K562 (cell line): ENCODE results near the gene BARX2. TPM values are rescaled to one million over a fixed set of nuclear protein-coding genes. Genes with fewer than 3 reads are reported as not detected.

ENCODE experiments used
- ATAC-seq: fragments of 200-7000 bp; cut with Tn5 transposase; 3 replicates; pipeline ENCODE4 v1.9.1; 2020; ENCODE audit warnings: moderate library complexity
- BruUV-seq: library from RNA; stranded (reverse); fragments of 400-500 nt; replicated peaks from 2 replicates; lab custom pipeline; 2021; lab: Mats Ljungman, UMichigan
- CTCF ChIA-PET: fragments of 300-600 bp; formaldehyde crosslinking; extraction: SDS; loops from one replicate; lab custom pipeline; 2021; ENCODE audit warnings: low intra/inter-chr PET ratio; lab: Yijun Ruan, JAX
- POLR2A ChIA-PET: fragments of 300-600, 350-650 bp; sonication (Branson Sonifier 250); formaldehyde crosslinking; extraction: SDS; loops from one replicate; lab custom pipeline; 2021; ENCODE audit warnings: antibody characterized with exemption, inconsistent platforms; lab: Yijun Ruan, JAX
- DNase-seq, 4 experiments: peaks; one replicate each; pipeline versions ENCODE4 v3.0.0 to v3.0.0-alpha.2; 2011 to 2018; ENCODE audit warnings: low spot score in 3 of 4, mixed read lengths in 3 of 4; ENCODE audit errors: extremely low read depth in 1 of 4
- FAIRE-seq: peaks from 2 replicates; lab custom pipeline; 2011; peaks lifted over from hg19 to GRCh38; lab: Jason Lieb, UNC
- H2AFZ ChIP-seq: 2 replicates; pipeline ENCODE4 v1.6.0; 2011; ENCODE audit warnings: low read depth, low read length, control low read depth, inconsistent platforms
- H3K27ac ChIP-seq: fragments of 200-600 bp; 3 replicates; pipeline ENCODE4 v1.8.0; 2011; ENCODE audit warnings: low read depth, mild to moderate bottlenecking, control low read depth, inconsistent platforms, low read length, moderate library complexity, mixed read lengths; ENCODE audit errors: extremely low read depth
- H3K27me3 ChIP-seq, 2 experiments: fragments of 300-600 bp in 1 of 2; 2 replicates in 1 of 2; 3 replicates in 1 of 2; pipeline versions ENCODE4 v1.6.0 to v1.8.0; 2011; ENCODE audit warnings: inconsistent platforms in 2 of 2, low read length in 2 of 2, mild to moderate bottlenecking in 1 of 2, mixed read lengths in 1 of 2, moderate library complexity in 1 of 2; ENCODE audit not compliant: control insufficient read depth in 2 of 2, insufficient read depth in 2 of 2
- H3K36me3 ChIP-seq: fragments of 300-600 bp; 3 replicates; pipeline ENCODE4 v1.8.0; 2011; ENCODE audit warnings: mild to moderate bottlenecking, low read length, inconsistent platforms; ENCODE audit not compliant: control insufficient read depth, insufficient read depth
- H3K4me1 ChIP-seq, 2 experiments: fragments of 200-600 bp in 1 of 2; replicated peaks in 1 of 2; 2 replicates in 1 of 2; 3 replicates in 1 of 2; pipeline versions ENCODE4 v1.5.1 to v1.8.0; 2011; ENCODE audit warnings: inconsistent platforms in 2 of 2, low read length in 2 of 2, mild to moderate bottlenecking in 1 of 2, mixed read lengths in 1 of 2, moderate library complexity in 1 of 2; ENCODE audit not compliant: control insufficient read depth in 2 of 2, insufficient read depth in 2 of 2
- H3K4me2 ChIP-seq: 2 replicates; pipeline ENCODE4 v1.6.1; 2011; ENCODE audit warnings: low read length, control low read depth, inconsistent platforms, mixed read lengths; ENCODE audit not compliant: insufficient read depth
- H3K4me3 ChIP-seq: fragments of 200-600 bp; sonication (generic), shearing (Covaris generic); 2 replicates; pipeline ENCODE4 v1.5.1; 2016; ENCODE audit warnings: control low read depth, inconsistent platforms
- H3K79me2 ChIP-seq: fragments of 200-600 bp; 3 replicates; pipeline ENCODE4 v1.8.0; 2011; ENCODE audit warnings: low read length, inconsistent platforms; ENCODE audit not compliant: control insufficient read depth, insufficient read depth
- H3K9ac ChIP-seq, 2 experiments: 2 replicates each; pipeline versions ENCODE4 v1.6.0 to v1.6.1; 2011; ENCODE audit warnings: low read depth in 2 of 2, low read length in 2 of 2, control low read depth in 1 of 2, inconsistent platforms in 1 of 2, mild to moderate bottlenecking in 1 of 2, mixed read lengths in 1 of 2; ENCODE audit not compliant: insufficient read depth in 1 of 2
- H3K9me1 ChIP-seq: one replicate; pipeline ENCODE4 v1.6.0; 2011; ENCODE audit warnings: inconsistent platforms, mild to moderate bottlenecking, low read length, moderate library complexity; ENCODE audit not compliant: control insufficient read depth, insufficient read depth
- H3K9me3 ChIP-seq: replicated peaks from 2 replicates; pipeline ENCODE4 v1.5.1; 2011; ENCODE audit warnings: low read depth, low read length, inconsistent platforms; ENCODE audit not compliant: control insufficient read depth, insufficient read depth
- H4K20me1 ChIP-seq: replicated peaks from 2 replicates; pipeline ENCODE4 v1.6.1; 2011; ENCODE audit warnings: low read length, inconsistent platforms, mixed read lengths; ENCODE audit not compliant: control insufficient read depth, insufficient read depth
- FOS ChIP-seq: IDR thresholded peaks from 3 replicates; pipeline ENCODE4 v1.6.1; 2011; ENCODE audit not compliant: insufficient read length; ENCODE audit errors: extremely low read depth
- HEY1 ChIP-seq: fragments of 250-450 bp; sonication (Bioruptor Pico); IDR thresholded peaks from 2 replicates; pipeline ENCODE4 v1.5.0; 2020; ENCODE audit warnings: mild to moderate bottlenecking, moderate library complexity, borderline replicate concordance
- HIVEP1 ChIP-seq: fragments of 250-450 bp; sonication (Bioruptor Pico); IDR thresholded peaks from 2 replicates; pipeline ENCODE4 v1.4.0; 2020; ENCODE audit warnings: mild to moderate bottlenecking
- JUND ChIP-seq, 2 experiments: IDR thresholded peaks; 2 replicates in 1 of 2; 3 replicates in 1 of 2; pipeline ENCODE4 v1.6.1; 2011; ENCODE audit warnings: borderline replicate concordance in 2 of 2, low read depth in 2 of 2, low read length in 2 of 2, improper control_type of control experiment in 1 of 2, missing biosample characterization in 1 of 2, missing genetic modification characterization in 1 of 2, missing genetic modification reagents in 1 of 2
- LARP7 ChIP-seq: fragments of 450-650 bp; IDR thresholded peaks from 2 replicates; pipeline ENCODE4 v1.6.1; 2016
- POLR3G ChIP-seq: IDR thresholded peaks from 2 replicates; pipeline ENCODE4 v1.6.1; 2011; ENCODE audit not compliant: insufficient read length, insufficient replicate concordance; ENCODE audit errors: extremely low read depth
- TRIM28 ChIP-seq: fragments of 450-650 bp; IDR thresholded peaks from 2 replicates; pipeline ENCODE4 v1.6.1; 2017
- YY1 ChIP-seq, 3 experiments: IDR thresholded peaks; 2 replicates each; pipeline ENCODE4 v1.6.1; 2011; ENCODE audit warnings: low read length in 2 of 3, mild to moderate bottlenecking in 2 of 3, moderate library complexity in 2 of 3, borderline replicate concordance in 1 of 3, control low read depth in 1 of 3, low read depth in 1 of 3; ENCODE audit not compliant: insufficient read depth in 3 of 3, insufficient replicate concordance in 2 of 3, control insufficient read depth in 1 of 3, insufficient read length in 1 of 3; ENCODE audit errors: extremely low read depth in 1 of 3
- ZBTB1 ChIP-seq: sonication (generic); formaldehyde crosslinking; IDR thresholded peaks from 2 replicates; pipeline ENCODE4 v1.8.1; 2023; ENCODE audit warnings: missing genetic modification reagents, low read depth, mild to moderate bottlenecking, borderline replicate concordance
- ZC3H11A ChIP-seq: IDR thresholded peaks from 2 replicates; pipeline ENCODE4 v1.6.1; 2012; ENCODE audit warnings: low read depth, low read length, improper control_type of control experiment
- WGBS: fragments of 100-300 bp; shearing (Covaris generic); methylation state at CpG from one replicate; pipeline ENCODE4 v1.1.6; 2016; ENCODE audit warnings: low coverage, mixed read lengths; ENCODE audit not compliant: insufficient coverage; ENCODE audit errors: missing lambda C conversion rate; 5-methylcytosine and 5-hydroxymethylcytosine counted together
- in situ Hi-C: fragments of 300-500 bp; cut with MboI; formaldehyde crosslinking; loops from 4 replicates; pipeline ENCODE4 v1.15.0; 2018; ENCODE audit warnings: inconsistent platforms, mixed read lengths
- intact Hi-C: fragments of 100-400 bp; cut with micrococcal nuclease; formaldehyde crosslinking; loops from 2 replicates; pipeline ENCODE4 v1.14.2; 2022
- polyA plus RNA-seq, 8 experiments: library from polyadenylated mRNA; depleted of rRNA in 4 of 8; stranded (reverse) in 5 of 8; unstranded in 3 of 8; fragments of >200 nt; fragmentation: Nextera tagmentation in 2 of 8; fragmentation: Illumina TruSeq in 1 of 8; extraction: Ambion mirVana in 2 of 8; extraction: Trizol in 1 of 8; gene quantifications; 2 replicates each; pipeline versions ENCODE4 v1.2.1 to v1.2.3, GENCODE V29; 2011 to 2014; ENCODE audit warnings: inconsistent platforms in 1 of 8, missing spikeins in 1 of 8
- total RNA-seq, 7 experiments: library from RNA; depleted of rRNA in 6 of 7; stranded (reverse); fragments of >200 nt in 6 of 7; fragmentation: Illumina TruSeq in 2 of 7; extraction: Trizol in 2 of 7; gene quantifications; 2 replicates each; pipeline versions ENCODE4 v1.2.1 to v1.2.3, GENCODE V29; 2011 to 2021; ENCODE audit warnings: low replicate concordance in 1 of 7
- TF ChIP-seq, protein P1 (sequence below), 2 experiments: fragments of 150-350 bp in 1 of 2; IDR thresholded peaks; 2 replicates each; pipeline ENCODE4 v1.6.1; 2012 to 2016; ENCODE audit warnings: low read depth in 2 of 2, low read length in 2 of 2, mild to moderate bottlenecking in 1 of 2, moderate library complexity in 1 of 2

Gene BARX2
- total and polyA plus RNA-seq, 9 of the 15 experiments (the other 6 are each of a cell fraction or from before 2014, with no cell fraction given), result not detected

DNA sequence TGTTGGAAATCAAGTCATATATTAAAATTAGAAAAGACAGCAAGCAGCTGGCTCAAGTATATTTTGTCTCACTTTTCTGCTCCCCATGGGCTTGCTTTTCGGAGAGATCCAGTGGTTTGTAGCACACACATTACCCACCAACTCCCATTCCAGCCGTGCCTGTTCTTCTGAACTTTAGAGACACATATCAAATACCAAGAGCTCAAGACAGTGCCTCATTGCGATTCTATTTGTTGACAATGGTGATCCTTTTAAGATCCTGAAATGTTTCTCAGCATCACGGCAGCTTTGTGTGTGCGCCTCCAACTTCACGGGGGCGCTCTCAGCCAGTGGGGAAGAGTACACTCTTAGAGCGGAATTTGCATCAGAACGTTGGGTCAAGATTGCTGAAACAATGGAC, 52.9 kb downstream of the BARX2 start (continued):
- TF ChIP-seq JUND (IDR thresholded peaks at IDR 0.05; ENCODE audit: borderline replicate concordance, low read depth, low read length), result no peak
- TF ChIP-seq JUND (tag; IDR thresholded peaks at IDR 0.05; ENCODE audit: borderline replicate concordance, low read depth, low read length), result no peak
- no peak for TF ChIP-seq LARP7
- TF ChIP-seq POLR3G, result no peak
- no peak for TF ChIP-seq TRIM28
- TF ChIP-seq, all 486 proteins: peak for 0

DNA sequence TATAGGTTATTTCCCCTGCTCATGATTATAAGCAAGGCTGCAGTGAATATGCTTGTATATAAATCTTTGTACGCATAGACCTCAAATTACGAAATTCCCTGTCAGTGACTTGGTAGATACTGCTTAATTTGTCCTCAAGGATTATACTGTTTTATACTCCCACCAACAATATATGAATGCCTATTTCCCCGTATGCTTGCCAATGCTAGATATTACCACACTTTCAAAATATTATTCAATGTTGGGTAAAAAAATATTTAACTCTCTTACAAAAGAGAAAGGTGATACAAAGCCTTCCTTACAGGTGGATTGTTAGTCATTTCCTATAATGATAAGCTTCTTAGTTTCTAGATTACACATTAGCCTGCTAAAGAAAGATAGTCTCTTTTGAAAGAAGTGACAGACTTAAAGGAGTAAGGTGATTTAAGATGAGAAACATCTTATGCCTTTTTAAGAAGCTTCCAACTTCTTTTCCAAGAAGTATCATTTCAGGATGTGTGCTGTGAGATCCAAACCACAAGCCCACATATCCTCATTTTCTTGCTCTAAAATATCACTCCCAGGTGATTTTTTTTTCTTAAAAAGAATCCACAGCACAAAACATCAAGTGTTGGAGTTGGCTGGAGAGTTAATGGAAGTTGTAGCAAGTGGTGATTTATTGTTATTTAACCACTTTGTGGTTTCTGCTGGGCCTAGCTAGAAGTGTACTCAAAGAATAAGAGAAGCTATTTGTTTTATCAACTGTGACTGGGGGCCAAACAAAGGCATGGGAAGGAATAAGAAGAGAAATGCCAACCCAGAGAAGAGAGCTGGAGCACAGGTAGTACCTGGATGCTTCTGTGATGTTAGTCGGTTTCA, 59.2 kb downstream of the BARX2 start:
- no TSS peak for BruUV-seq
- Histone ChIP-seq H4K20me1 (no peaks in the 10 kb centered on the region), H3K27me3 (peaks cover 2 to 12% of the 10 kb centered on the region in 2 experiments; a peak in 3 of 5 replicates), H3K9me1 (no peaks in the 10 kb centered on the region), H3K79me2 (no peaks in the 10 kb centered on the region), H3K4me1 (no peaks in the 10 kb centered on the region), H3K9ac (no peak overlapping the region), H3K36me3 (no peaks in the 10 kb centered on the region), H3K9me3 (no peaks in the 10 kb centered on the region), H2AFZ (no peak overlapping the region), H3K4me2 (no peak overlapping the region), H3K4me3 (no peak overlapping the region), H3K27ac (no peak overlapping the region)
- CTCF ChIA-PET, result no interaction called here
- no peak for DNase-seq
- in situ Hi-C loops (no loop called here), intact Hi-C loops (no loop called here)
- TF ChIP-seq FOS (no peak), ZC3H11A (no peak), ZBTB1 (CRISPR knock-in tag) (no peak), HIVEP1 (CRISPR knock-in tag) (no peak), HEY1 (CRISPR knock-in tag) (no peak), YY1 (IDR thresholded peaks at IDR 0.05; ENCODE audit: borderline replicate concordance in 1 of 3, control insufficient read depth in 1 of 3, extremely low read depth in 1 of 3, insufficient read depth in 3 of 3, insufficient read length in 1 of 3, insufficient replicate concordance in 2 of 3, low read depth in 1 of 3, low read length in 2 of 3) (no peak)
- TF ChIP-seq, protein P1, sequence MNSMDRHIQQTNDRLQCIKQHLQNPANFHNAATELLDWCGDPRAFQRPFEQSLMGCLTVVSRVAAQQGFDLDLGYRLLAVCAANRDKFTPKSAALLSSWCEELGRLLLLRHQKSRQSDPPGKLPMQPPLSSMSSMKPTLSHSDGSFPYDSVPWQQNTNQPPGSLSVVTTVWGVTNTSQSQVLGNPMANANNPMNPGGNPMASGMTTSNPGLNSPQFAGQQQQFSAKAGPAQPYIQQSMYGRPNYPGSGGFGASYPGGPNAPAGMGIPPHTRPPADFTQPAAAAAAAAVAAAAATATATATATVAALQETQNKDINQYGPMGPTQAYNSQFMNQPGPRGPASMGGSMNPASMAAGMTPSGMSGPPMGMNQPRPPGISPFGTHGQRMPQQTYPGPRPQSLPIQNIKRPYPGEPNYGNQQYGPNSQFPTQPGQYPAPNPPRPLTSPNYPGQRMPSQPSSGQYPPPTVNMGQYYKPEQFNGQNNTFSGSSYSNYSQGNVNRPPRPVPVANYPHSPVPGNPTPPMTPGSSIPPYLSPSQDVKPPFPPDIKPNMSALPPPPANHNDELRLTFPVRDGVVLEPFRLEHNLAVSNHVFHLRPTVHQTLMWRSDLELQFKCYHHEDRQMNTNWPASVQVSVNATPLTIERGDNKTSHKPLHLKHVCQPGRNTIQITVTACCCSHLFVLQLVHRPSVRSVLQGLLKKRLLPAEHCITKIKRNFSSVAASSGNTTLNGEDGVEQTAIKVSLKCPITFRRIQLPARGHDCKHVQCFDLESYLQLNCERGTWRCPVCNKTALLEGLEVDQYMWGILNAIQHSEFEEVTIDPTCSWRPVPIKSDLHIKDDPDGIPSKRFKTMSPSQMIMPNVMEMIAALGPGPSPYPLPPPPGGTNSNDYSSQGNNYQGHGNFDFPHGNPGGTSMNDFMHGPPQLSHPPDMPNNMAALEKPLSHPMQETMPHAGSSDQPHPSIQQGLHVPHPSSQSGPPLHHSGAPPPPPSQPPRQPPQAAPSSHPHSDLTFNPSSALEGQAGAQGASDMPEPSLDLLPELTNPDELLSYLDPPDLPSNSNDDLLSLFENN (IDR thresholded peaks at IDR 0.05; ENCODE audit: low read depth in 2 of 2, low read length in 2 of 2), result no peak
- FAIRE-seq, result no peak
- POLR2A ChIA-PET, result no interaction called here
- WGBS, result 5% methylated on average over 4 of the region's 4 CpGs
- ATAC-seq, result no peak
